A549 treated with AZD9567 at 1 μM for 4 hours (cell line): Measurements from ENCODE around the gene DHX38. TPM values are rescaled to one million over a fixed set of nuclear protein-coding genes. Genes with fewer than 3 reads are reported as not detected.

Experiments
- total RNA-seq: library from RNA; stranded (reverse); fragments of 200-300 nt; extraction: Qiagen RNA extraction; gene quantifications from 5 replicates; pipeline ENCODE4 v1.2.3, GENCODE V29; 2022; ENCODE audit not compliant: insufficient read depth

Gene DHX38
- total RNA-seq: 49.0 to 54.4 TPM (median 51.5 TPM) in 5 replicates

GRCh38 chr16:72093448-72094265 is at the start of gene DHX38, which contains the start of gene TXNL4B:
Gene DHX38 (plus strand): TSS chr16:72093847. CDS start chr16:72096158, 2,311 bp downstream.
Gene TXNL4B (minus strand): TSS chr16:72093620. CDS start chr16:72090749, 2,871 bp downstream.

DNA sequence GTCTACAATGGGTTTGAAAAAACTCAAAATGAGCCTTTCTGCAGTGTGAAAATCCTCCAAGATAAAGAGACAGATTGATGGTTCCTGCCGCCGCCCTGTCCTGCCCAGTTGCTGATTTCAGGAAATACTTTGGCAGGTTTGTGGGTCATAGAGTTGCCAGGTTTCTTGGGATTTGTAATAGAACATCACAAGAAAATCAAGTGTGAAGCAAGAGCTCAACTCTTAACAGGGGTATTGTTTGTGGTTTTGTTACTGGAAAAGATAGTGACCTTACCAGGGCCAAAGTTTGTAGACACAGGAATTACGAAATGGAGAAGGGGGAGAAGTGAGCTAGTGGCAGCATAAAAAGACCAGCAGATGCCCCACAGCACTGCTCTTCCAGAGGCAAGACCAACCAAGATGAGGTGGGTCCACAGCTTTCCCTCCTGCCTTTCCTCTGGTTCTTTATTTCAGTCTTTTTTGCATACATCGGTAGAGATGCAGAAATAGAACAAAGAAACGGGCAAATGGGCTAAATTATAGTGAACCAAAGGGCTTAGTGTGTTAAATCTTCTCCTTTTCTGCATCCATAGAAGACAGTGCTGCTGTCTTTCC is 39.3 kb upstream of the DHX38 start, which contains the start of gene HP:
Gene HP, plus strand, starts transcription at position 252 of the 594 bp plus-strand sequence. Its CDS starts 148 bp downstream, at position 400.

Other genes starting within 250 kb of the DHX38 start
- gene ATXN1L, start 247.9 kb upstream of the DHX38 start, total RNA-seq: 15.3 to 19.0 TPM (median 17.3 TPM) in 5 replicates
- gene ZNF821, start 209.7 kb upstream of the DHX38 start, total RNA-seq: 3.1 to 4.1 TPM (median 3.4 TPM) in 4 of 5 replicates, not detected in the other
- gene IST1, start 198.3 kb upstream of the DHX38 start, total RNA-seq: 165 to 247 TPM (median 174 TPM) in 5 replicates
- gene PKD1L3, start 93.4 kb upstream of the DHX38 start, total RNA-seq: not detected in 5 replicates
- 12.2 to 16.4 TPM (median 13.8 TPM) in 5 replicates for gene DHODH, start 85.1 kb upstream of the DHX38 start, total RNA-seq
- 0.12 TPM in 1 of 5 replicates, not detected in the others for gene HP, start 39.3 kb upstream of the DHX38 start, total RNA-seq
- gene HPR, start 30.6 kb upstream of the DHX38 start, total RNA-seq: not detected in 5 replicates
- 19.8 to 41.5 TPM (median 22.9 TPM) in 5 replicates for gene TXNL4B, start 227 bp upstream of the DHX38 start, total RNA-seq
- 0.19 to 0.29 TPM (median 0.23 TPM) in 4 of 5 replicates, not detected in the other for gene PMFBP1, start 78.3 kb downstream of the DHX38 start, total RNA-seq